ENCODE data around the gene INKA1.

Gene INKA1

DNA sequence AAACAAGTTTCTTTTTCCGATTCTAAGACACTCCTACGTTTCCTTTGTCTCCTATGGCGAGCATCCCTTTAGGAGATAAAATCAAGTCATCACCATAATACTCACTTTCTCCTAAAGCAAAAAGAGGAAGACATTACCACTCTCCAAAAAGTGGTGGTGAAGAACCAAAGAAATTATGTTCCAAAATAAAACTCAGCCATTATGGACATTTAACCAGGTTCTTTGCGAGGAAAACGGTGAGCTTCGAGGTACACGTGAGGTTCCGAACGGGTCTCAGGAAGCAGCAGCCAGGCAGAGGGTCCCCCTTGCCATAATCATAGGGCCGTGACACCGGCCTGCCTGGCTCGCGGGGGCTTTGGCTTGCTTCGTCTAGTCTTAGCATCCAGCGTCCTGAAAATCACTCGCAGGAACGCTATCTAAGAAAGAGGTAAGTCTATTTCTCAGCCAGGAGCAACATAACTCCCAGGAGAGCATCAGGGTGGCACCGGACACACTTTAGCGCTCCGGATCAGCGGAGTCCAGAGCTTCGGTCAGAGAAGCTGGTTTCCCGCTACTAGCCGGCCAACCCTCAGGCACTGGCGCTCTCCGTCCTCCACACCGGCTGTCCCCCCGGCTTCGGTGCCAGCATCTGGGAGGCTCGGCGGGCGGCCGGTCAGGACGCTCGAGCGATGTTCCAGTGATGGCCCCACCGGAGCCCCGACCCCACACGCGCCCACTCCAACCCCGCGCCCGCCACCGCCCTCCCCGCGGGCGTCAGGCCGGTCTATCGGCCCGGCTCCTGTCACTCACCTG, 17.3 kb upstream of the INKA1 start:
- FAIRE-seq (peak; percentile 53), DNase-seq (ENCODE audit: extremely low spot score, insufficient read length, low read depth) (no peak)

DNA sequence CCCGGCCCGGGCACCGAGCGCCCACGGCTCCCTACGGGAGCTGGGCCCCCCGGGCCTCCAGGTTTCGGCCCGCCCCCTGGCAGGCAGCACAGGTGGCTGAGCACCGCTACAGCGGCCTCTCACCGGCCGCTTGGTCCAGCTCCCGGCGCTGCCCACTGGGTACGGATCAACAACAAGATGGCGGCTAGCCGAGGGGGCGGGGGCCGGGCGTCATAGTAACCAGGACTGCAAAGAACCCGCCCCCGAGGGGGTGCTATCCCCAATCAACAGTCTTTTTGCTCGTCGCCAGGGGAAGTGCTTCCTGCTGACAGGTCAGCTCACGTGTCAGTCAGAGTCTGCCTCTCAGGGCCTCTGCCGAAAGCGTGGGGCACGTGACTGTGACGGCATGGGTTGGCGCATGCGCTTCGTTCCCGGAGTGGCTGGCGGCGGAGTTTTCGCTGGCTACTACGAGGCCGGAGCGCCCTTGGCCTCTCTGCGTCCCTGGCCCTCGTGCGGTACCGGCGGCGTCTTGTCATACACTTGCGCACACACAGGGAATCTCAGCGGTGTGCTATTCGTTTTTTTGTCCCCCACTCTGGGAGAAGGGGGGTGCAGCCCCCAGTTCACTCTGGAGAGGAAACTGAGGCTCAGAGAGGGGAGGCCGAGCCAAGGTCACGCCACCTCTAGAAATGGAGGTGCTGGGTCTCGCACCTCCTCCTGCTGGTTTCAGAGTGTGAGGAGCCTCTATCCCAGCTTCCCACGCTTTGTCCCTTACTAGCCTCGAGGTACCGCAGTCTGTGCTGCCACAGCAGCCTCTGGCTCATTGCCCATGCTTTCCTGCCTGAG, 16.5 kb upstream of the INKA1 start, which contains the start of gene IP6K1:
Gene IP6K1 (minus strand): TSS at position 186 of the 825 bp plus-strand sequence. CDS start 38,502 bp downstream, outside the sequence.
- FAIRE-seq (peak; percentile 100), DNase-seq (ENCODE audit: extremely low spot score, insufficient read length, low read depth) (peak; percentile 100)

DNA sequence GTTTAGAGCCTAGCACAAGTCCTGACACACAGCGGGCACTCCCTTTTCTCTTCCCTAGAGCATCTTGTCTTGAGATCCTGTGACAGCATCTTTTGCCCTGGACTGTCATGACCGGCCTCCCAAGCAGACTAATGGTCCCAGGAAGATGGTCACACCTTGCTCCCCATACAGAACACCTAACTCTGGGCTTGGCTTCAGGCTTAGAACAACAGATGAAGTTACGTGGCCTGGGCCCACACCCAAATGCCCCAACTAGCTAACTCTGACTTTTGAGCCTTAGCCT, 15.9 kb upstream of the INKA1 start:
- DNase-seq (ENCODE audit: extremely low spot score, insufficient read length, low read depth) (no peak), FAIRE-seq (peak; percentile 52)

DNA sequence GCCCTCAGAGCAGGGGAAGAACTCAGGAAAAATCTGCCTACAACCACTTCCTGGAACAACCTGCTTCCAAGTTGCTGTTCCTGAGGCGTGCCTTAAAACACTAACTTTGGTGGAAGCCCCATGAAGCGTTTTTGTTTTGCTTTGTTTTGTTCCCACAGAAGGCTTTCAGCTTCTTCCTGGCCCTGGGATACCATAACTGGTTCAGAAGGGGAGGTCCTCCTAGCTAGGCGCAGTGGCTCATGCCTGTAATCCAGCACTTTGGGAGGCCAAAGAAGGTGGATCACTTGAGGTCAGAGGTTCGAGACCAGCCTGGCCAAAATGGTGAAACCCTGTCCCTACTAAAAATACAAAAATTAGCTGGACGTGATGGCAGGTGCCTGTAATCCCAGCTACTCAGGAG, 15.5 kb upstream of the INKA1 start:
- no peak for DNase-seq (ENCODE audit: extremely low spot score, insufficient read length, low read depth)
- no peak for FAIRE-seq

DNA sequence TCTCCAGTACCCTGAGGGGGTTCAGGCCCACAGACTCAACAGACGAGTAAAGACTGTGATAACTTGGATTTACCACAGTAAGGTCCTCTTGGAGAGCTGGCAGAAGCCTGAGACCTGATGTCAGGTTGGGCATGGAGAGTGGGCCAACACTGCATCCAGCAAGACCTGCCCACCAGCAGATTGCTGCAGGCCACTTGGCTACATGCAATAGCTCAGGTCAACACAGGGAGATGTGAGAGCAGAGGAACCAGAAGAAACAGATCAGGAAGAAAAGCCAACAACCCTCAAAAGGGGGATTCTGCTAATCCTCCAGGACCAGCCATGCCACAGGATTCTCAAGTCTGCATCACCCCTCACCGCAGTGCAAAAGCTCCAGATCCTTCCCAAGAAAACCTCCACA, 15.0 kb upstream of the INKA1 start:
- FAIRE-seq (no peak), DNase-seq (ENCODE audit: extremely low spot score, insufficient read length, low read depth) (no peak)

DNA sequence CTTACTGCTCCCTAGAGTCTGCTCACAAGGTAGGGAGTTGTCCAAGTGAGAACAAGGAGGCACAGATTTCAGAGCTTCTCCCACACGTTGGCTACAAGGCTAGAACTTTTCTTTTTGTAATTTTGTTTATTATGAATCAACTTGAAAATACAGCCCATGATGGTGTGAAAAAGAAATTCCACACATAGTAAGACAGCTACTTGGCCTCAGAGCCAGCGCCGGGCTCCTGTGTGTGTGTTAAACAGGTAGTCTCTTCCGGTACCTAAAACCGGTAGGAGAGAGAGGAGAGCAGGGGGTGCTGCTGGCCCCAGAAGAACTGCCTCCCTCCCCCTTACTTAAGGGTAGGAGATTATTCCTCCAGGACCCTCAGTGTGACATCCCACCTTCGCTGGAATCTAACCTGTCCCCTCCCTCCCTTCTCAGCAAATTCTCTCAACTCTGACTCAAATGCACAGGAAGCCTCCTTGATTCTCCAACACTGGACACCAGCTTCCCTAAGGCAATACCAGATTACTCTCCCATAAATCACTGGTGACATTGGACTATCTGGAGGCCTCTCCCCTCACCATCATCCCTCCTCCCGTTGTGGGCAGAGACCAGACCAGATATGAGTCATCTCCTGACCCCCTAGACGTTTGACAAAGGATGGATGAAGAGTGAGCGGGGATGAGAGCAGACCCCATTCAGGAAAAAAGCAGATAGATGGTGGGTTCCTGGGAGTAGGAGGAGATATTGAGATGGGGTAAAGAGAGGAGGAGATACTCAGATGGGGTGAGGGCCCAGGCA, 12.2 kb upstream of the INKA1 start:
- no peak for DNase-seq (ENCODE audit: extremely low spot score, insufficient read length, low read depth)
- no peak for FAIRE-seq

DNA sequence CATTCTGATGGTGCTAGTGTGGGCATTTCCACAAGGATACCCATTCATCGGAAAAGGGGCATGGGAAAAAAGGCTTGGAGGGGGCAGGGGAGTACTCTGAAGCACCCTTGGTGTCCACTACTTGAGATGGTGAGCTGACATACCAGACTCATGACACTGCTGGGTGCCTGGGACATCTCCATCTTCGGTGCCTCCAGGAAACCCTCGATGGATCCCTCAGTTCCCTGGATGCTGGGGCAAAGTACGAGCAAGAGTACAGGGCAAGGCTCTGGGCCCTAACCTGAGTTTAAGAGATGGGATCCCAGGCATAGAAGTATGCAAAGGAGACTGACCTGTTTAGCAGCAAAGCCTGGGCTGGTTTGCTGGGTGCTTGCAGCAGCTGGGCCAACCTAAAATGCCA, 11.5 kb upstream of the INKA1 start:
- FAIRE-seq, result no peak
- no peak for DNase-seq (ENCODE audit: extremely low spot score, insufficient read length, low read depth)

DNA sequence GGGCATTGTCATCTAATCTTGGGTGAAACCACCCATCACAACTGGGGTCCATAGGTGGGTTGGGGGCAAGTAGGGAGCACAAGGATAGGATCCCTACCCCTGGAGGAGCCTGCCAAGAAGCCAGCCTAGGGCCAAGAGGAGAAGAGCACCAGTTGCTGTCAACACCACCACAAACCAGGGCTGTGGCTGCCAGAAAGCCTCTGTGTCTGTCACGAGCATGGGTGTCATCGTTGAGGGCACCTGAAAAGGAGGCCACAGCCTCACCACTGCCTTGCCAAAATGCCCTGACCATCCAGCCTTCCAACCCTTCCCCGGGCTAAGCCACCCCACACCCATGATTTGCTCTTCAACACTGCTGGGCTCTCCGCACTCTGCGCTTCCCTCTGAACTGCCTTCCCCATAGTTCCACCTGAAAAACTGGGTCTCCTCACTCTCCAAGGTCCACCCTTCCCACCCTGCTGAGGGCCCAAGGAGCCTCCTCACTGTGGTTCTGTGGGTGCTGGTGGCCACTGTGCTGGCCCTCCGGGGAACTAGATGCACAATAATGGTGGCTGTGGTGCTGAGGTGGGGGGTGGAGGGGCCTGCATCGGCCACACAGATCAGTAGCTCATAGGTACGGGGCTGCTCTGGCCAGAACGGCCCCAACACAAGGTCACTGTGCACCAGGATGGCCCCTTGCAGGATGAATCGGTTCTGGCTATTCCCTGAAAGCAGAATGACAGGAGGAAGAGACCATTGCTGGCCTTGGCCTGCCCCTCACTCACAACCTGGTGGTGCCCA, 10.5 kb upstream of the INKA1 start:
- DNase-seq (ENCODE audit: extremely low spot score, insufficient read length, low read depth) (no peak), FAIRE-seq (no peak)

DNA sequence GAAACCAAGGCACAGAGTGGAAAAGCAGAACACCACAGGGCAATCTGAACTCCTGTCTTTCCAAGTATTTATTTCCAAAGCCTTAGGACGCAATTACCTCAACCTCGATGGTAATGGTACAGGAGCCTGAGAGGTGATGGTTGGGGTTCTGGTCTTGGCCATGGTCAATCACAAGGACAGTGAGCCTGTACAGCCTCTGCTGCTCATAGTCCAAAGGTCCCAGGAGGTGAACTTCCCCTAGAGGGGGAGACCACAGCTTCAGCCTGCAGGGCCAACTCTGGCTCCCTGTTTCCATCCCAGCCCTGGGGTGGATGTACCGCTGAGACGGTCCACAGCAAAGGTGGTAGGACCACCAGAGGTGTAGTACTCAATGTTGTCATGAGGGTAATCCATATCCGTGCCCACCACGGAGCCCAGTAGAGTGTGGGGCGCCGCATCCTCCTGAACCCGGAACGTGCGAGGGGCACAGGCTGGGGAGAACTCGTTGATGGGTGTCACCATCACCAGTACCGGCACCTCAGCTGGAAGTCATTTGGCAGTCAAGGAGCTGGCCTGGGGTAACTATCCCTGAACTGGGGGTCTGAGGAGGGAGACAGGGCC, 9.5 kb upstream of the INKA1 start:
- FAIRE-seq (no peak), DNase-seq (ENCODE audit: extremely low spot score, insufficient read length, low read depth) (no peak)

DNA sequence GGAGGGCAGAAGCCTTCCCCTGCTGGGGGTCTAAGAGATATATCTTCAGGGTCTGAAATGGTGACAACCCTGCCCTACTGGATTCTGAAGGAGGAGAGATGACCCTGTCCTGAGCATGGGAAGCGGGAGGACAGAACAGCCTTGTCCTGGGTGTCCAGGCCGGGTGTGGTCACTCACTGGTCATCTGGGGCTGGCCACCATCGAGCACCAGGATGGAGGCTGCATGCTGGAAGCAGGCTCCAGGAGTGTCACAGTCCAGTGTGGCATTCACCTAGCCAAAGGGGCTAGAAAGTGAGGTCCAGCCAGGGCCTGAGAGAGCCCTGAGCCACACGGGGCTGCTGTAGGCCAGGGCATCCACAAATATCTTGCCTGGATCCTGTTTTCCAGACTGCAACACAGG, 8.6 kb upstream of the INKA1 start:
- DNase-seq (ENCODE audit: extremely low spot score, insufficient read length, low read depth), result no peak
- no peak for FAIRE-seq

DNA sequence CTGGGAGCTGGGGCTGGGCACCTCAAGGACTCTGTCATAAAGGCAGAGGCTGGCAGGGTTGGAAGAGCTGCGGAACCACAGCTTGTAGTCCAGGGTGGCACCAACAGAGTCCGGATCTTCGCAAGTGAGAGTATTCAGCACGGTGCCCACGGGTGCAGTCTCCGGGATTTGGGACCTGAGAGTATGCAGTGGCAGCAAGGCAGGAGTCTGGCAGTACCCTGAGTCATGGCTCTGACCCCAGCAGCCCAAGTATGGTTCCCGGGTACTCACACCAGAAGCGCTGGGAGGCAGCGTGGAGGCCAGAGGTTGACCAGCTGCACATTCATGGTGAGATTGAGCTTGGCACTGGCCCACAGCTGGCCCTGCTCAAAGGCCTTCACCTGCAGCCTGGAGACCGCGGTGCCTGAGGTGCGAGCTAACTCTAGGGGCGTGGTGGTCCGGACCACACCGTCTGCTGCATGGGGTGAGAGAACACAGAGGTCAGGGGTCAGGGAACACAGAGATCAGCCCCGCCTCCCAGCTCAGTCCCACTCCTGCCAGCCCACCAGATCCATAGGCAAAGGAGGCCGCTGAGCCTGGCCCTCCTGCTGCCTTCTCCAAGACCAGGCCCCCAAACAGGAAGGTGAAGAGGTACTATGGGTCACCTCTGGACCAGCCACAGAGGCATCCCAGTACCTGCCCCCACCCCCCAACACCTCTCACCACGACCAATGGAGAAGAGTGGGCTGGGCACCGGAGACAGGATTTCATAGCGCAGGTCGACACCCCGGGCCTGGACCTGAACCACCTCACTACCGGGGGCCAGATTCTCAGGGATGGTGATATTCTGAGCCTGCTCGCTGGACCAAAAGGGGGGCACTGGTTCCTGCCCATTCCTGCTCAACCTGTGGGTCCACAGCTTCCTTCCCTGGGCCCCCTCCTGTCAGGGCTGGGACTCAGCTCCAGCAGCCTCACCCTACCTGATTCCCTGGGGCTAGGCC, 7.8 kb upstream of the INKA1 start:
- FAIRE-seq (no peak), DNase-seq (ENCODE audit: extremely low spot score, insufficient read length, low read depth) (no peak)

DNA sequence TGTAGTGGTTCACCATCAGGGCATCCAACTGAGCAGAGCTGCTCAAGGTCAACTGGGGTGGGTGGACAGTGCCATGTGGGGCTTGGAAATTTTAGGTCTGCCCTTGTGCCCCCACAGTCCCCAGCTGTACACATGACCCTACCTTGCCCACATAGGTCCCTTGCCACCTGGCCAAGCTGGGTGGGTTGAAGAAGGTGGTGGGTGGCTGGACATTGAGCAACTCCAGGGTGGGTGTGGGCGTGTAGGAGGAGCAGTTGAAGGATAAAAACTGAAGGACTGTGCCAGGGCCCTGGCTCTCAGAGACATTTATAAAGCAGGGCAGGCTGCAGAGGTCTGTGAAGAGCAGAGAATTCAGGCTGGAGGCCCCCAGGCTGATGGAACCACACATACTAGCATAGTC, 4.0 kb upstream of the INKA1 start:
- DNase-seq (ENCODE audit: extremely low spot score, insufficient read length, low read depth) (no peak), FAIRE-seq (no peak)

DNA sequence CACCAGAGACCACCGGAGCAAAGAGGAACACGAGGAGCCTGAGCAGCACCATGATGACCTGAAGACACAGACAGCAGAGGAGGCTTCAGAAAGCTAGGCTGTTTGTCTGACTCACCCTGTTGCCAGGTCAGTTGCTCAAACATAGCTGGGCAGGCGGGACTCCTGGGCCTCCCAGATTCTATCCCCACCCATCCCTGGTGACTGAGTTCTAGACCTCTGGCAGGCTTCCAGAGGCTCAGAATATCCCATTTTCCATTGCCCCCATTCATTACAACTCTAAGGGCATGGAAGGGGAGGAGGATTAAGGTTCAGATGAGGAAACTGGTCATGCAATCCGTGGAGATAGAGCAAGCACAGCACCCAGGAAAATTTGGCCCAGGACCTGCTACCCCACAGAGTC, 3.3 kb upstream of the INKA1 start, which contains the start of gene CDHR4:
Gene CDHR4 (minus strand): TSS at position 113 of the 400 bp plus-strand sequence. CDS start 61 bp downstream, at position 52.
- FAIRE-seq, result no peak

DNA sequence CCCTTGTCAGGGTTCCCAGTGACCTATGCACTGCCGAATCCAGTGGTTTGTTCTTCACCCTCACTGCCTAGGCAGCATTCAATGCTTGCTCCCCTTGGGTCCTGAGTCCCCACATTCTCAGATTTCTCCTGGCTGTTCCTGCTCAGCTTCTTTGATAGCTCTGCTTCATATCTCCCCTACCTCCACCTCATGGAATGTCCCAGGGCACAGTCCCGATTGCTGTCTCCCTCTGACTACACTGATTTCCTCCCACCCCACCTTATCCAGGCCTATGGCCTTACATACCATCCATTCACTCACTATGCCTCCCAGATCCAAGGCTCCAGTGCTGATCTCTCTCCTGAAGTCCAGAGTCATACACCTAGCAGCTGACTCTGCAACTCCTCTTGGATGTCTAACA, 1.9 kb upstream of the INKA1 start:
- FAIRE-seq (no peak), DNase-seq (ENCODE audit: extremely low spot score, insufficient read length, low read depth) (no peak)

More for the DNA sequence above, 3.3 kb upstream of the INKA1 start, which contains the start of gene CDHR4:
- no peak for DNase-seq (ENCODE audit: extremely low spot score, insufficient read length, low read depth)

DNA sequence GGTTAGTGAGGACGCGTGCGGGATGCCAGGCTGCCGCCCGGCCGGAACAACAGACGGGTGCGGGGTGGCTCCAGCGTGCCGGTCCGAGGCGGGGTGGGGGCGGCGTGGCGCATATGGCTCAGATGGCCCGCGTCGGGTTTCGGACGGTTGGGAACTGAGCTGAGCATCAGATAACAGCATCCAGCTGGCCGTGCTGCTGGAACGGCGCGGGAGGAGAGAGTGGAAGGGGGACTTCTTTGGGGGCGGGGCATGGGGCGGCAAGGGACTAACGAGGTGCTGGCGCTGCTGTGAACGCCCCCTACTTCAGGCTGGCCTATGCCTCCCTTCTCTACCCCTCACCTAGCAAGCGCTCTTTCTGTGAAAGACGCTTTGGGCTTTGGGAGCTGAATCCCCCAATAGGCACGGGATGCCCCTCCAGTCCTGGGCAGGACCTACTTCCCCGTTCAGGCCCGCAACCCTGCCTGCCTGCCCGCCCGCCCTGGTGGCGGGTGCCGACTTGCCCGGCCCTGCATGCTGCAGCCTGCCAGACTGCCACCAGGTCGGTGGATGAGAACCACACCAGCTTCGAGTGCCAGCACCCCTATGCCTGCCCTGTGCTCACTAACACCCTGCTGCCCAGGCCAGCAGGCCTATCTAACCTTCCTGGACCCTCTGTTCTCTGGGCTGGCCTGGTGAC, 542 bp downstream of the INKA1 start:
- no peak for FAIRE-seq
- DNase-seq (ENCODE audit: extremely low spot score, insufficient read length, low read depth), result no peak

DNA sequence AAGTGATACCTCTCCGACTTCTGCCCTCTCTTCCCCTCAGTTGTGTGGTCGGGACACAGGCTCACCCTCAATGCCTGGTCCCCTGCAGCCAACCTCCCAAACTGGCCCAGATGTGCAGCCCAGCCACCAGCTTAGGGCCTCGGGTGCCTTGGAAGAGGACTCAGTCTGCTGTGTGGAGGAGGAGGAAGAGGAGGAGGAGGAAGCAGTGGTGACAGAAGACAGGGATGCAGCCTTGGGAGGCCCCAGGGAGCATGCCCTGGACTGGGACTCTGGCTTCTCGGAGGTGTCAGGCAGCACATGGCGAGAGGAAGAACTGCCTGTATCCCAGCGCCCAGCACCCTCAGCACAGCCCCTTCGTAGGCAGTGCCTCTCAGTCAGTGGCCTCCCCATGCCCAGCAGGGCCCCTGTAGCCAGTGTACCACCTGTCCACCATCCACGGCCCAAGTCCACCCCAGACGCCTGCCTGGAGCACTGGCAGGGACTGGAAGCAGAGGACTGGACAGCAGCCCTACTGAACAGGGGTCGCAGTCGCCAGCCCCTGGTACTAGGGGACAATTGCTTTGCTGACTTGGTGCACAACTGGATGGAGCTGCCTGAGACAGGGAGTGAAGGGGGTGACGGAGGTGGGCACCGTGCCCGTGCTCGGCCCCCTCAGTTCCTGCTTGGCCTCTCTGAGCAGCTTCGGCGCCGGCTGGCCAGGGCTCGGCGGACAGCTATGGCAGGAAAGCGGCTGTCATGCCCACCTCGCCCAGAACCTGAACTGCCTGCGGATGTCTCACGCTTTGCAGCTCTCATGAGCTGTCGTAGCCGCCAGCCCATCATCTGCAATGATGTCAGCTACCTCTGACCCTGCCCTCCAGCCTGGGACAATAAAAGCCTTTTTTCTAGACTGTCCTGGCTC, 1.3 kb downstream of the INKA1 start:
- DNase-seq (ENCODE audit: extremely low spot score, insufficient read length, low read depth) (no peak), FAIRE-seq (peak; percentile 33)

DNA sequence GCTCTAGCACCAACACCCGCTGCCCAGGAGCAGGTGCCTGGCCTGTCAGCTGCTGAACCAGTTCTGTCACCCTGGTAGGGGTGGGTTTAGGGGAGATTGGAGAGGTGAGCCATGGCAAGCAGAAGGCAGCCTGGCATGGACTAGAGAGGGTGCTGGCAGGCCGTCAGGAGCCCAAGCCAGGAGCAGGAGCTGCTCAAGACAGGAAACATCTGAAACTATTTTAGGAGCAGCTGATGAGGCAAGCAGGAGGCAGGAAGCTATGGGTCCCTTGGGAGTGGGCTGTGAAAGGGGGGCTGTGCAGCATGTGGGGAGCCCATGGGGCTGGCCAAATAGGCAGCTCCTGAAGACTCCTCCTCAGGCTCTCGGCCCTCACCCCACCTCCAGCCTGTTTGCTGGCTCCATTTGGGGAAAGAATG, 2.3 kb downstream of the INKA1 start:
- no peak for DNase-seq (ENCODE audit: extremely low spot score, insufficient read length, low read depth)

More for the DNA sequence above, 2.3 kb downstream of the INKA1 start:
- peak; percentile 77 for FAIRE-seq
